Activated T-cell treated with anti-CD3 and anti-CD28 coated beads for 48 hours (primary cell): ENCODE data around the gene TNNT2.

Source experiments
- DNase-seq: peaks from one replicate; pipeline ENCODE4 v3.0.0-alpha.2; 2020; ENCODE audit warnings: low read depth

The TNNT2 gene

DNA sequence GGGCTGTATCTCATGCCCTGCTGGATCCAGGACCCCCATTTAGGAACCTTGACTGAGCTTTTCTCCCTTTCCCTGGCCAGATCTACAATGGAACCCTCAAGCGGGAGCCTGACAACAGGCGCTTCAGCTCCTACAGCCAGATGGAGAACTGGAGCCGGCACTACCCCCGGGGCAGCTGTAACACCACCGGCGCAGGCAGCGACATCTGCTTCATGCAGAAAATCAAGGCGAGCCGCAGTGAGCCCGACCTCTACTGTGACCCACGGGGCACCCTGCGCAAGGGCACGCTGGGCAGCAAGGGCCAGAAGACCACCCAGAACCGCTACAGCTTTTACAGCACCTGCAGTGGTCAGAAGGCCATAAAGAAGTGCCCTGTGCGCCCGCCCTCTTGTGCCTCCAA is 64.4 kb downstream of the TNNT2 start:
- DNase-seq: no peak

DNA sequence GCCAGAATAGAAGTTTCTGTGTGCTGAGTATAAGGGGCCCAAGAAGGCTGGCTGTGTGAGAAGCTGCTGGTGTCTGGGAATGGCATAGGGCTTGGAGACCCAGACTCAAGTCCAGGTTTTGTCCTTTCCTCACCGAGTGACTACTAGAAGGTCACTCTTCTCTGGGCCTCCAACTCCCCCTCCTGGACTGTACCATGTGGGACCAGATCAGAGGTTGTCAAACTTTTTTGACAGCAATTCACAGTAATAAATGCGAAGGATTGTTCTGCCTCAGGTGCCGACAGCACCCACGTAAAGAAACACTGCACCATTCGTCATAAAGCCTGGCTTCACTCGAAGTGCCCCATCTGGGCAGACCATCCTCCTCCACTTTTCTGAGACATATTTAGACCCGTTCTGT is 65.2 kb downstream of the TNNT2 start:
- no peak for DNase-seq

GRCh38 chr1:201311356-201312011 is 66.0 kb downstream of the TNNT2 start:
- DNase-seq: no peak

GRCh38 chr1:201310986-201311355 is 66.5 kb downstream of the TNNT2 start:
- DNase-seq: no peak

GRCh38 chr1:201310251-201310985 is 67.1 kb downstream of the TNNT2 start:
- no peak for DNase-seq

- peak; percentile 3 for DNase-seq
Observed at GRCh38 chr1:201309416-201309815, 68.1 kb downstream of the TNNT2 start.
